Neural crest cell (in vitro differentiated cells): ENCODE results near the gene IL17RE. TPM values are rescaled to one million over a fixed set of nuclear protein-coding genes. Genes with fewer than 3 reads are reported as not detected.

Experiments used
- total RNA-seq: library from RNA; stranded (reverse); gene quantifications from 2 replicates; pipeline ENCODE4 v1.2.1, GENCODE V29; 2021

IL17RE gene
- total RNA-seq, 1 donor from 2014 or later, result 1.7 TPM

Other genes starting within 250 kb of the IL17RE start
- 0.48 and 1.3 TPM in 2 replicates for gene CPNE9, start 199.0 kb upstream of the IL17RE start, total RNA-seq
- gene BRPF1, start 171.1 kb upstream of the IL17RE start, total RNA-seq, result 36.9 and 39.2 TPM in 2 replicates
- 38.6 and 39.8 TPM in 2 replicates for gene OGG1, start 152.9 kb upstream of the IL17RE start, total RNA-seq
- gene CAMK1, start 132.9 kb upstream of the IL17RE start, total RNA-seq, result 19.5 and 22.5 TPM in 2 replicates
- 70.0 and 73.2 TPM in 2 replicates for gene TADA3, start 110.4 kb upstream of the IL17RE start, total RNA-seq
- 147 and 156 TPM in 2 replicates for gene ARPC4, start 109.8 kb upstream of the IL17RE start, total RNA-seq
- 28.3 and 31.0 TPM in 2 replicates for gene TTLL3, start 92.6 kb upstream of the IL17RE start, total RNA-seq
- 55.2 and 58.0 TPM in 2 replicates for gene RPUSD3, start 58.8 kb upstream of the IL17RE start, total RNA-seq
- gene CIDEC, start 22.6 kb upstream of the IL17RE start, total RNA-seq, result not detected in 2 replicates
- 41.1 TPM in 2 replicates for gene JAGN1, start 12.2 kb upstream of the IL17RE start, total RNA-seq
- 6.0 and 7.3 TPM in 2 replicates for gene IL17RC, start 14.2 kb downstream of the IL17RE start, total RNA-seq
- gene CRELD1, start 31.0 kb downstream of the IL17RE start, total RNA-seq, result 16.9 and 18.3 TPM in 2 replicates
- 5.7 and 6.4 TPM in 2 replicates for gene PRRT3, start 49.6 kb downstream of the IL17RE start, total RNA-seq
- 39.8 and 42.6 TPM in 2 replicates for gene EMC3, start 84.0 kb downstream of the IL17RE start, total RNA-seq
- 65.4 and 67.9 TPM in 2 replicates for gene FANCD2, start 123.6 kb downstream of the IL17RE start, total RNA-seq
- gene FANCD2OS, start 205.4 kb downstream of the IL17RE start, total RNA-seq, result not detected in 2 replicates
- gene BRK1, start 212.8 kb downstream of the IL17RE start, total RNA-seq, result 125 and 138 TPM in 2 replicates
- 80.1 and 80.8 TPM in 2 replicates for gene VHL, start 238.9 kb downstream of the IL17RE start, total RNA-seq